Hepatocyte (in vitro differentiated cells): ENCODE data around the gene PSMG4.

Source experiments
- CTCF ChIP-seq: fragments of 200-600 bp; sonication (generic); IDR thresholded peaks from 2 replicates; pipeline ENCODE4 v1.5.1; 2016; ENCODE audit warnings: antibody characterized with exemption, mild to moderate bottlenecking; ENCODE audit not compliant: poor library complexity
- EZH2 ChIP-seq: fragments of 200-600 bp; sonication (generic); IDR thresholded peaks from 2 replicates; pipeline ENCODE4 v1.6.1; 2016; ENCODE audit warnings: antibody characterized with exemption, mild to moderate bottlenecking, borderline replicate concordance
- EZH2phosphoT487 ChIP-seq: fragments of 200-600 bp; sonication (generic); IDR thresholded peaks from one replicate; pipeline ENCODE4 v1.6.1; 2018; ENCODE audit warnings: antibody characterized with exemption, mild to moderate bottlenecking, low read depth, moderate library complexity; ENCODE audit not compliant: unreplicated experiment, severe bottlenecking

- TF ChIP-seq CTCF (no peak), EZH2phosphoT487 (no peak), EZH2 (no peak)
Measured at GRCh38 chr6:3268680-3269079, 9.9 kb downstream of the PSMG4 start.
